ENCODE data around the gene IL17RE. TPM values are rescaled to one million over a fixed set of nuclear protein-coding genes. Genes with fewer than 3 reads are reported as not detected.
A peak's percentile ranks its signal among the peaks of the same experiment; 100 is the strongest.

Gene IL17RE
- total RNA-seq, 1 donor from 2014 or later, result 1.1 TPM

DNA sequence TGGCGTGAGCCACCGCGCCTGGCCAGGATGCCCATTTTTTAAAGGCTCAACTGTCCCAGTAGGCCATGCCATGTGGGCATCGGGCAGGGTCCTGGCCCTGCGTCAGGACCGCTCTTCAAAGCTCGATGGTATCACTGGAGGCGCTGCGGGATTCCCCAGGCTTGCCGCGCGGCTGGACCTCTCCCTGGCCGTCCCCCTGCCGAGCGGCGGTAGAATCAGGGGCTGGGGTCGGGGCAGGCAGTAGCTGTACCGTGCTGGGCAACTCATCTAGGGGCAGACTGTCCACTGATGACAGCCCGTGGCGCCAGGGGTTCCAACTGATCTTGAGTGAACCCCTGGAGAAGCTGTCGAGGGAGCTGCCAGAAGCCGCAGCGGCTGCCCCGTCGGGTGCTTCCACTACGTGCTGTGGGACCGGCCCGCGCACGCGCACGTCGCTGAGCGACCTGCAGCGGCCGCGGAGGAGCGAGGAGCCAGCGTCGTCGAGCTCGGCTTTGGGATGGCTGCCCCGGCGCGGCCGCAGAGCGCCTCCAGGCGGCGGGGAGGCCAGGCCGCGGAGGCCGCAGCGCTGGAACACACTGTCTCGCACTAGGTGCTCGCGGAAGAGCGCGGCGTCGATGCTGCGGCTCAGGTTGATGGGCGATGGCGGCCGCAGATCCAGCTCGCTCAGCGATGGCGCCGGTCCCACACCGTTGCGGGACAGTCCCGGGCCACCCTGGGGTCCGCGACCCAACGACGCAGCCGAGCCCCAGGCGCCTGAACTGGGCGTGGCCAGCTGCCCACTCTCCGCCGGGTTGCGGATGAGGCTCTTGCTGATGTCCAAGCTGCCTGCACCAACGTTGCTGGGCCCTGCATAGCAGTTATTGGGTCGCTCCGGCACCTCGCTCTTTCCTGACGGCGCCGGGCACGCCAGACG lies 43.7 kb downstream of the IL17RE start:
- DNase-seq (ENCODE audit: low spot score), result peak; percentile 91
- intact Hi-C loops (cut with DNase I), result no loop called here

DNA sequence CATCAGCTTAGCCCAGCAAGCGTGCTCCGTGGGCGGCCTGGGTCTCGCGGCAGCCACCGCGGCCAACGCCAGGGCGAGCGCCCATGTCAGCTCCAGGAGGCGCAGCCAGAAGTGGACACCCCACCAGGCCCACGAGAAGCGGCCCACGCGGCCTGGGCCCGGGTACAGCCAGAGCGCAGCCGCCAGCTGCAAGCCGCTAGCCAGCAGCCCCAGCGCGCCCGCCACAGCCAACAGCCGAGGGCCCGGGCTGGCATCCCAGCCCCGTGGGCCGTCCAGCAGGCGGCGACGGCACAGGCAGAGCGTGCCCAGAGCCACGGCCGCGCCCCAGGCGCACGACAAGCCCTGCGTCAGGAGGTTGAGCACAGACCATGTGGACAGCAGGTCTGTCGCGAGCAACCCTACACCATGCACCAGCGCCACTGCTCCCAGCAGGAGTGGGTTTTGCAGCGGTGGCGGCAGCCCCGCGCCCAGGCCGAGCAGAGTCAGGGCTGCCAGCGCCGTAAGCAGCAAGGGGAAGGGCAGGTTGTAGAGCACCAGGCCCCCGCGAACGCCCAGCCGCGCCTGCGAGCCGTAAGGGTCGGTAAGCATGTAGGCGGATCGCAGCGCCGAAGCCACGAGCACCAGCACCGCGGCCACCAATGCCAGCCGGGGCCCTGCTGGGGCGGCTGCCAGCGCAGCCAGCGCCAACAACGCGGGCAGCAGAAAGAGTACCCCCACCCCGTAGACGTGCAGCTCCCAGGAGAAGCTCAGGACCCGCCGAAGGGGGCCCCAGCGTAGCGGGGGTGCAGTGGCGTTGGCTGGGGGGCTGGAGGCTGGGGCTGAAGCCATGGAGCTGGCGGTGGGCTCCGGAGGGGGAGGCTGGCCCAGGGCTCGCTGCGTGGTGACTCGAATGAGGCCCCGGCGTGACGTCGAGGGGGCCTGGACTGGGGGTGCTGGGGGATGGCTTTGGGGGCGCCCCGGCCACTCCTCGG lies 44.7 kb downstream of the IL17RE start:
- intact Hi-C loops (cut with DNase I), result no loop called here
- peak; percentile 76 for DNase-seq (ENCODE audit: low spot score)

DNA sequence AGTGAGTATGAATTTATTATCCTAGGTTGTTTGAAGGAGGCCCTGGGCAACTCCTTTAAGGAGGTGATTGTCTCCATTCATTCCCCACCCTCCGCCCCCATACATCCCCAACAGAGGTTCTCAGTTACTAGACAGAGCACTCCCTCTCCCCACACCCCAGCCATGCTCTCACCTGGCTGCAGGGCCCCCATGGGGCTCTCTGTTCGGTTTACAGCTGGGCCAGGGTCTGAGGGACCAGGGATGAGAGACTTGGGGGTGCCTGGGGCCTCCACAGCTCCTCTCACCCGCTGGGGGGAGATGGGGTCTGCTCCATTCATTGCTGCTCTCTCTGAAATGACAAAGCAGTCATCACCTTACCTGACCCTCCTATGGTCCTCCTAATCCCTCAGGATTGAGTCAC lies 45.9 kb downstream of the IL17RE start:
- intact Hi-C loops (cut with DNase I), result no loop called here
- DNase-seq (ENCODE audit: low spot score), result no peak

DNA sequence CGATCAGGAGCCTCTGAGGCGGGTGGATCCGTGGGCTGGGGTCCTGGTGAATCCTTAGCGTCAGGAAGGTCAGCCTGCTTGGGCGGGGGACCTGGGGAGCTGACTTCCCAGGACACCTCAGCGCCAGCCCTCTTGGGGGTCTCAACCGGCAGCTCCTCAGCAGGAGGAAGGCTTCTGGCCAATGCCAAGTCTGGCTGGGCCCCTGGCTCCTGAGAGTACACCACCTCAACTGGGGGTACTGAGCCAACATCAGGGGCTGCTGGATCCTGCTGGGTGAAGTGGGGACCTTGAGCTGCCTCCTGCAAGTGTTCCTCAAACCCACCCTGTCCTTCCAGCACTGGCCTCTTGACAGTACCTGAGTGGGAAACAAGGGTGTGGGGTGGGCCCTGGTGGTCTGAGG lies 46.5 kb downstream of the IL17RE start:
- no peak for DNase-seq (ENCODE audit: low spot score)
- intact Hi-C loops (cut with DNase I), result no loop called here

DNA sequence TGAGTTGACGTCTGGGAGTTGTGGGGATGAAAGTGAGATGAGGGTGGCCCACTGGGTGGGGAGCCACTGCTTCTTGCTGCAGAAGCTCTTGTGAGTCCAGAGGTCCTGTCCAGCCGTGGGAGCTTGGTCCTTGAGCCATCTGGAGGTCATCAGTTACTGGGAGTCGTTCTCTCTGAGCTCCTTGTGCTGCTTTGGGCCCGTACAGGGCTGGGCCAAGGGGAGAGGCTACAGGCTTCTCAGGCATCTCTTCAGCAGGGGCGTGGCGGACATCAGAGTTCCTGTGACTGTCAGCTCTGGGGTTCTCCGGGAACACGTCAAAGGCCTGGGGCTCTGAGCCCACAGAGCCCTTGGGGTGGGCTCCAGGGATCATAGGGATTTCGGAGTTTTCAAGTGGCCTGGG lies 47.0 kb downstream of the IL17RE start:
- DNase-seq (ENCODE audit: low spot score), result no peak
- intact Hi-C loops (cut with DNase I), result no loop called here

DNA sequence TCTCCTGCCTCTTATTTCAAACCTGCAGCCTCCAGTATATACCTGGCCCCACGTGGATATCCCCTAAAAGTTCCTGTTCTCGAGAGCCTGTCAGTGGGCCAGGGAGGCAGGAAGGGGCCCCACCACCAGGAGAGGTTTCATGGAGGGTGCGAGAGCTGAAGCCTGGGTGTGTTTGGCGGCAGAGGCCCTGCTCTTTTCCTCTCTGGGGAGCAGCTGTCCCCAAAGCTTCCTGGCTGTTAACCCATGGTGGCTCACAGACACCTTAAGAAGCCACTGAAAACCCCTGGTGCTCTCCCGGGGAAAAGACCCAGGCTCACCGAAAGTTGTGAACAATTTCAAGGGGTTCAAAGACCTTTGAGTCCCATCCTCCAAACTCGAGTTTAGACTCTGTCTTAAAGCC lies 48.5 kb downstream of the IL17RE start:
- no peak for DNase-seq (ENCODE audit: low spot score)
- intact Hi-C loops (cut with DNase I), result no loop called here

DNA sequence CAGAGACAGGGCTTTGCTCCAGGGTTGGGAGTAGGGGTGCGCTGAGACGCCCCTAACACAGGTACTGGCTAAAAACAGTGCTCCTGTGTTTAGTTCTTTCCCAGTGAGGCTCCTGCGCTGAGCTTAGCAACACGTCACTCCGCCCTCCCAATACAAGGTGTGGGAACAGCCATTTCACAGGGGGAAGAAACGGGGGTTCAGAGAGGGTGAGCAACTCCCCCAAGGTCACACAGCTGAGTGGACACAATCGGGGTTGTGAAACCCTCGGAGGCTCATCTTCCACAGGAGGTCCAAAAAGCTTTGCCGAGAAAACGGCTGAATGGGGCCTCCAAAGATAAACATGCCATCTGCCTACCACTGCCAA lies 48.9 kb downstream of the IL17RE start:
- no peak for DNase-seq (ENCODE audit: low spot score)
- intact Hi-C loops (cut with DNase I), result no loop called here

DNA sequence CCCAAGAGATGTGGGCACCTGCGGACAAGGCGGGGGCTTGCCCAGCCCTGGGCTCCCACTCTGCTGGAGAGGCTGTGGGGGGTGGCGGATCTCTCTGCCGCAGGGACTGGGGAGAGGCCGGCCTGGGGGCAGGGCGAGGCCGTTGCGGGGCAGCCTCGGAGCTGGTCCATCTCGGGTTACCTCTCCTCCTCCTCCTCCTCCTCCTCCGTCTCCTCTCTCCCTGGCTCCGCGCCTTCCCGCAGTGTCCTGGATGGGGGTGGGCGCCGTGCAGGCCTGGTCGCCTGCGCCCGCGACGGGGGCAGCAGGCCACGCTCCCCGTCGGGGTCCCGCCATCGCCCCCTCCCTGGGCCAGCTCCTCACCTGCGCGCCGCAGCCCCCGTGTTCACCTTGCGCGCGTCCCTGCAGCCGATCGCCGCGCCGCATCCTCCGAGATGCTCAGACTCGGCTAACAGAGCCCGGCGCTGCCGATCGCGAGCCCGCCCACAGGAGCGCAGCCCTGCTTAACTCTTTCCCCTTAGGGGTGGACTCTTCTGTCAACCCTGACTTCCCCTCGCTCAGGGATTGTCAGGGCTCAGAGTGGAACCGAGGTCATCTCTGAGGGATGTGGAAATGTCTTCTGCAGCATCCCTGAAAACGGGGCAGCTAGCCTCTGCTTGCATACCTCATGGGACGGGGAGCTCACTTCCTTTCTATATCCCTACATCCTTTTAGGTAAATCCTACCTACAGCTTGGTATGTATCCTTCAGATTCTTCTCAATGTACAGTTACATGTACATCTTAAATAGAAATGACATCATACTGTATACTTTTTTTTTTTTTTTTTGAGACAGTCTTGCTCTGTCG lies 49.5 kb downstream of the IL17RE start, which contains the start of gene PRRT3:
PRRT3 (minus strand) TSS at position 447 of the 844 bp plus-strand sequence. CDS start 2,293 bp downstream, outside the sequence.
- no peak for DNase-seq (ENCODE audit: low spot score)
- intact Hi-C loops (cut with DNase I), result no loop called here

DNA sequence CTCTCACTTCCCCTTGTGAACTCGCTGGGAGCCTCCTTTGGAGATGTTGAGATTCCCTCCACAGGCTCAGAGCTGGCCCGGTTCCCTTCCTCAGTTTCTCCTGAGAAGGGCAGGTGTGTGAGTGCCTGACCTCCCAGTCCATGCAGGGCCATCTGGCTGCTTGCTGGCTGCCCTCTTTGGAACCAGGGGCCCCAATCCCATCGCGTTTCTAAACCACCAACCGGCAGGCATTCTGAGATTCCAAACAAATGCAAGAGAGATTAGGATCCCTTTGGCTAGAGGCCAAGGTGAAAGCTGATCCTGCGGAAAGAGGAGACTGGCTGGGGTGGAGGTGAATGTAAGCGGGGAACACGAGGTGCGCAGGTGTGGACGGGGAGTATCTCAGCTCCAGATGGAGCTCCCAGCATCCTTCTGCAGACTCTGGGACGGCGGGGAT lies 52.4 kb downstream of the IL17RE start:
- DNase-seq (ENCODE audit: low spot score), result no peak
- intact Hi-C loops (cut with DNase I), result no loop called here

DNA sequence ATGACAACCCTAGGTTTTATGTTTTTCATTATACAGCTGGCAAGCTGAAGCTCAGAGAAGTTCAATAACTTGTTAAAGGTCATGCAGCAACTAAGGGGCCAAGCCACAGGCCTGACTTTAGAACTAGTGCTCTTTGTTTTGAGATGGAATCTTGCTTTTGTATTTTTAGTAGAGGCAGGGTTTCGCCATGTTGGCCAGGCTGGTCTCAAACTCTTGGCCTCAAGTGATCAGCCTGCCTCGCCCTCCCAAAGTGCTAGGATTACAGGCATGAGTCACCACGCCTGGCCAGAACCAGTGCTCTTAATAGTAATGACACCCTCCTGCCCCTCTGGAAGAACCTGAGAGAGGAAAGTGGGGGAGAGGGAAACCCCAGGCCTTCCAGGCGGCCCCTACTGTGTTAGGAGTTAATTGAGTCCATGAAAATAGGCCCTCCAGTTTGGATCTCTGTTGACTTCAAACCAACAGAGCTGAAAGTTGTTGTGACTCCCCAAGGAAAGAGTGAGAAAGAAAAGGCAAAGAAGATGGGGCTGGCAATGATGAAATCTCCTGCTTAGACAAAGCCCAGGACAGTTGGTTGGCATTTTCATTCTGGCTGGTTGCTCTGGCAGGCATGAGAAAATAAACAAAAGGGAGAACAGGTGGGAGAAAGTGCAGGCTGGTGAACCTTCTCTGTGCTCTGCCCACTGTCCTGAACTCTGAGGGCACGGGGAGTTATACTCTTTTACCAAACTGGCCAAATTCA lies 53.1 kb downstream of the IL17RE start:
- no peak for DNase-seq (ENCODE audit: low spot score)
- intact Hi-C loops (cut with DNase I), result no loop called here

DNA sequence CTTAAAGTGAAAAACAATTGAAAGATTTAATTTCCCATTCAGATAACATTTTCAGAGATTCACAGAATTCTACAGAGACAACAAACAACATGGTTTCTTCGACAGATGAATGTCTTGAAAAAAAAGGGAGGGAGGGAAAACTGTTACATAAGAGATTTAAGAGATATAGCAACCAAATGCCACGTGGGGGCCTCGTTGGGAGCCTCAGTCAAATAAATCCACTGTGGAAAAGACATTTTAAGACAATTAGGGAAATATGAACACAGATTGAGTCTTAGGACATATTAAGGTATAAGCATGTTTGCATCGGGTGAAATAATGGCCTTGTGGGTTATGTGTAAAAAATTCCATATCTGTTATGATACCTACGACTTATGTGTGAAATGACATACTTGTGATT lies 54.6 kb downstream of the IL17RE start:
- no peak for DNase-seq (ENCODE audit: low spot score)
- intact Hi-C loops (cut with DNase I), result no loop called here

DNA sequence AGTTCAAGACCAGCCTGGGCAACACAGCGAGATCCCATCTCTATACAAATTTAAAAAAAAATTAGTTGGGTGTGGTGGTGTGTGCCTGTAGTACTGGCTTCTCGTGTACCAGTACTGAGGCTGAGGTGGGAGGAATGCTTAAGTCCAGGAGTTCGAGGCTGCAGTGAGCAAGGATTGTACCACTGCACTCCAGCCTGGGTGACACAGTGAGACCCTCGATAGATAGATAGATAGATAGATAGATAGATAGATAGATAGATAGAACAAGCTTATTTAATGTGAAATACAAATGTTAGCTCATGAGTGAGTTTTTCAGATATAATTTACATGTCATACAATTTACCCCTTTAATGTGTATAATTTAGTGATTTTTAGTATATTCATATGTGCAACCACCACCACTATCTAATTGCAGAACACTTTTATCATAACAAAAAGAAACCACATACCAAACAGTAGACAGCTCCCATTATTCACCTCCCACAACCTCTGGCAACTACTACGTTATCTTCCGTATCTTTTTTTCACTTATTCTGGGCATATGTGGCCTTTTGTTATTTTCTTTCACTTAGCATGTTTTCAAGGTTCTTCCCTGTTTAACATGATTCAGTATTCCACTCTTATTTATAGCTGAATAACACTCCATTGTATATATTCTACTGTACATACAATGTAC lies 62.7 kb downstream of the IL17RE start:
- DNase-seq (ENCODE audit: low spot score), result no peak
- intact Hi-C loops (cut with DNase I), result no loop called here

Other genes starting within 250 kb of the IL17RE start
- not detected for gene CPNE9, start 199.0 kb upstream of the IL17RE start, total RNA-seq
- 10.6 TPM for gene BRPF1, start 171.1 kb upstream of the IL17RE start, total RNA-seq
- gene OGG1, start 152.9 kb upstream of the IL17RE start, total RNA-seq, result 9.6 TPM
- gene CAMK1, start 132.9 kb upstream of the IL17RE start, total RNA-seq, result 10.0 TPM
- gene TADA3, start 110.4 kb upstream of the IL17RE start, total RNA-seq, result 50.1 TPM
- gene ARPC4, start 109.8 kb upstream of the IL17RE start, total RNA-seq, result 79.8 TPM
- 19.5 TPM for gene TTLL3, start 92.6 kb upstream of the IL17RE start, total RNA-seq
- gene RPUSD3, start 58.8 kb upstream of the IL17RE start, total RNA-seq, result 28.3 TPM
- 1.9 TPM for gene CIDEC, start 22.6 kb upstream of the IL17RE start, total RNA-seq
- gene JAGN1, start 12.2 kb upstream of the IL17RE start, total RNA-seq, result 17.3 TPM
- 20.4 TPM for gene IL17RC, start 14.2 kb downstream of the IL17RE start, total RNA-seq
- gene CRELD1, start 31.0 kb downstream of the IL17RE start, total RNA-seq, result 60.1 TPM
- gene PRRT3, start 49.6 kb downstream of the IL17RE start, total RNA-seq, result 1.6 TPM
- gene EMC3, start 84.0 kb downstream of the IL17RE start, total RNA-seq, result 59.6 TPM
- 0.48 TPM for gene FANCD2, start 123.6 kb downstream of the IL17RE start, total RNA-seq
- not detected for gene FANCD2OS, start 205.4 kb downstream of the IL17RE start, total RNA-seq
- 82.6 TPM for gene BRK1, start 212.8 kb downstream of the IL17RE start, total RNA-seq
- 11.8 TPM for gene VHL, start 238.9 kb downstream of the IL17RE start, total RNA-seq